Karpas-422 (cell line): ENCODE results near the gene ANKRD16. TPM values are rescaled to one million over a fixed set of nuclear protein-coding genes. Genes with fewer than 3 reads are reported as not detected.
"Not testable (repeated sequence)": the region's sequence is repeated elsewhere in the genome, so short reads cannot be mapped to it uniquely, and the experiment has no call there.

Experiments
- DNase-seq: peaks from one replicate; pipeline ENCODE4 v3.0.0-alpha.2; 2015
- H2AFZ ChIP-seq: fragments of 200-600 bp; sonication (generic); 2 replicates; pipeline ENCODE4 v1.6.1; 2014; ENCODE audit warnings: antibody characterized with exemption, low read length, mixed read lengths
- H3K27ac ChIP-seq: fragments of 200-600 bp; sonication (generic); 2 replicates; pipeline ENCODE4 v1.5.1; 2014; ENCODE audit warnings: mild to moderate bottlenecking, low read length, moderate library complexity
- H3K27me3 ChIP-seq: fragments of 200-600 bp; sonication (generic); 2 replicates; pipeline ENCODE4 v1.6.1; 2014; ENCODE audit warnings: low read length, mixed read lengths
- H3K36me3 ChIP-seq: fragments of 200-600 bp; sonication (generic); 2 replicates; pipeline ENCODE4 v1.6.1; 2014; ENCODE audit warnings: low read length, mixed read lengths; ENCODE audit not compliant: insufficient read depth
- H3K4me1 ChIP-seq: fragments of 200-600 bp; sonication (generic); 2 replicates; pipeline ENCODE4 v1.6.1; 2014; ENCODE audit warnings: mild to moderate bottlenecking, low read length, mixed read lengths
- H3K4me2 ChIP-seq: fragments of 200-600 bp; sonication (generic); 2 replicates; pipeline ENCODE4 v1.6.1; 2014; ENCODE audit warnings: low read length, low read depth, mild to moderate bottlenecking; ENCODE audit not compliant: poor library complexity, severe bottlenecking
- H3K4me3 ChIP-seq: fragments of 200-600 bp; sonication (generic); 2 replicates; pipeline ENCODE4 v1.5.1; 2014; ENCODE audit warnings: mild to moderate bottlenecking, antibody characterized with exemption, low read length, mixed read lengths
- H3K79me2 ChIP-seq: fragments of 200-600 bp; sonication (generic); 2 replicates; pipeline ENCODE4 v1.6.1; 2014; ENCODE audit warnings: mild to moderate bottlenecking, low read length, mixed read lengths
- H3K9ac ChIP-seq: fragments of 200-600 bp; sonication (generic); 2 replicates; pipeline ENCODE4 v1.6.0; 2014; ENCODE audit warnings: low read length
- H3K9me2 ChIP-seq: fragments of 200-600 bp; sonication (generic), shearing (Covaris generic); replicated peaks from 2 replicates; pipeline ENCODE4 v1.6.0; 2014; ENCODE audit warnings: mild to moderate bottlenecking, low read length, moderate library complexity; ENCODE audit not compliant: insufficient read depth
- H3K9me3 ChIP-seq: fragments of 300-700, 200-600 bp; sonication (generic); 2 replicates; pipeline ENCODE4 v1.6.1; 2014; ENCODE audit warnings: low read length, mixed read lengths
- H4K20me1 ChIP-seq: fragments of 200-600 bp; sonication (generic); 2 replicates; pipeline ENCODE4 v1.6.1; 2014; ENCODE audit warnings: mild to moderate bottlenecking, antibody characterized with exemption, low read length, low read depth; ENCODE audit not compliant: insufficient read depth
- total RNA-seq: library from RNA; depleted of rRNA; stranded (reverse); fragments of >200 nt; shearing (Covaris generic); gene quantifications from 2 replicates; pipeline ENCODE4 v1.2.3, GENCODE V29; 2014; ENCODE audit warnings: low replicate concordance

ANKRD16 gene
- total RNA-seq, 1 experiment from 2014 or later = 12.8 TPM

DNA sequence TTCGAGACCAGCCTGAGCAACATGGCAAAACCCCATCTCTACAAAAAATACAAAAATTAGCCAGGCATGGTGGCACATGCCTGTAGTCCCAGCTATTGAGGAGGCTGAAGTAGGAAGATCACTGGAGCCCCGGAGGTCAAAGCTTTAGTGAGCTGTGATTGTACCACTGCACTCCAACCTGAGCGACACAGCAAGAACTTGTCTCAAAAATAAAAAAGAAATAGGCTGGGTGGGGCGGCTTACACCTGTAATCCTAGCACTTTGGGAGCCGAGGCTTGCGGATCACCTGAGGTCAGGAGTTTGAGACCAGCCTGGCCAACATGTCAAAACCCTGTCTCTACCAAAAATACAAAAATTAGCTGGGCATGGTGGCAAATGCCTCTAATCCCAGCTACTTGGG, 63.2 kb downstream of the ANKRD16 start:
- not testable (repeated sequence) for H3K4me2 ChIP-seq, H3K36me3 ChIP-seq, H3K27ac ChIP-seq, H4K20me1 ChIP-seq, H3K9me3 ChIP-seq, H3K4me1 ChIP-seq, H3K9ac ChIP-seq, H2AFZ ChIP-seq, DNase-seq, H3K79me2 ChIP-seq, H3K4me3 ChIP-seq, H3K27me3 ChIP-seq, H3K9me2 ChIP-seq

DNA sequence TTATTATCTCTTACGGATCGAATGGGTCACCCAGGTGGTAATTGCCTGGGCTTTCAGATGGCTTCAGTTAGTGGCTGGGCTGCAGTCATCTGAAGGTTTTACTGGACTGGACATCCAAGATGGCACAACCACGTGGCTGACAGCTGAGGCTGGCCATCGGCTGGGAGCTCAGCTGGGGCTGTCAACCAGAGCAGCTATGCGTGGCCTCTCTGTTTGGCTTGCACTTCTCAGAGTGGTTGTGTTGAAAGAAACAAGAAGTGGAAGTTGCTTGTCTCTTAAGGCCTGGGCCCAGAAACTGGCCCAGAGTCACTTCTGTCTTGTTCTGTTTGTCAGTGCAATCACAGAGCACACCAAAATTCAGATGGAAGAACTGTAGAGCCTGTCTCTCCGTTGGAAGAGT, 70.8 kb downstream of the ANKRD16 start:
- H3K9me2 ChIP-seq = no peaks in the 10 kb centered on the region
- H3K27me3 ChIP-seq = no peaks in the 10 kb centered on the region
- no peak overlapping the region for H2AFZ ChIP-seq
- H3K9me3 ChIP-seq = no peaks in the 10 kb centered on the region
- no peak for DNase-seq
- H3K79me2 ChIP-seq = peaks cover 7% of the 10 kb centered on the region; the same call in 1 of the 2 replicates
- H3K36me3 ChIP-seq = no peaks in the 10 kb centered on the region
- H3K4me3 ChIP-seq = no peak overlapping the region
- H3K27ac ChIP-seq = no peak overlapping the region
- H3K4me2 ChIP-seq = no peak overlapping the region
- no peaks in the 10 kb centered on the region for H4K20me1 ChIP-seq
- H3K4me1 ChIP-seq = peaks cover 11% of the 10 kb centered on the region
- H3K9ac ChIP-seq = no peak overlapping the region

DNA sequence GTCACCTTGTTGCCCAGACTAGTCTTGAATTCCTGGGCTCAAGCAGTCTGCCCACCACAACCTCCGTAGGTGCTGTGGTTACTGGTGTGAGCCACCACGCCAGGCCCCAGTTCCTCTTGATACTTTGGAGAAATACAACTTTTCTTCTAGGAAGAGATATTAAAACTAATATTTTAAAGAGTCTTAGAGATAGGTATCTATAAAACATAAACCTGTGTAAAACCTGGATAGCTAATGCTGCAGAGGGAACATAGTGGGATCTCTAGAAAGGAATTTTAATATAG, 71.7 kb downstream of the ANKRD16 start:
- H3K4me3 ChIP-seq = no peak overlapping the region
- no peaks in the 10 kb centered on the region for H3K9me3 ChIP-seq
- no peaks in the 10 kb centered on the region for H4K20me1 ChIP-seq
- no peaks in the 10 kb centered on the region for H3K9me2 ChIP-seq
- no peak overlapping the region for H3K4me2 ChIP-seq
- no peak overlapping the region for H2AFZ ChIP-seq
- H3K27ac ChIP-seq = no peak overlapping the region
- no peak overlapping the region for H3K9ac ChIP-seq
- H3K4me1 ChIP-seq = peaks cover 12% of the 10 kb centered on the region
- H3K36me3 ChIP-seq = no peaks in the 10 kb centered on the region
- peaks cover 10% of the 10 kb centered on the region for H3K79me2 ChIP-seq
- no peak for DNase-seq
- no peaks in the 10 kb centered on the region for H3K27me3 ChIP-seq

DNA sequence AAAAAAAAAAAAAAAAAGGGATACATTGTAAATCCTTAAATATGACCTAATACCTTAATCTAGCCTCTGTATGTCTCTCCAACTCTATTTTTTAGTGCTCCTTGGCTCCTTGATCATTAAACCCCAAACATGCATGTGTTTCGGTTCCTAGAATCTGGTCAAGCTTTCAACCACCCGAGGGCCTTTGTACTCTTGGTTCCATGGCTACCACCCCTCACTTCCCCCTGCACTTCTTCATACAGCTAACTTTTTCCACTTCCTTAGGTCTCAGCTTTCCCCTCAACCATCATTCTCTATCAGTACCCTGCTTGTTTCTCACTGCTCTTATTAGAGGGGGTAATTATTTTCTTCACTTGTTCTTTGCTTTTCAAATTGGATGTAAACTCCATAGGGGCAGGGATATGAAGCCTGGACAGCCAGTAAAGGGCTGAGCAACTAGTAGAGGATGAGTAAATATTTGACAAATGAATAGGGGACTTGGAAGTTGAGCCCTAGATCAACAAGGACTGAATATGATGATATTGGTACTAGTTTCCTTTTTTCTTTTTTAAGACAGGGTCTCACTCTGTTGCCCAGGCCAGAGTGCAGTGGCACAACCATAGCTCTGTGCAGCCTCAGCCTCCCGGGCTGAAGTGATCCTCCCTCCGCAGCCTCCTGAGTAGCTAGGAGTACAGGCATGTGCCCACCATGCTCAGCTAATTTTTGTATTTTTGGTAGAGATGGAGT, 72.2 kb downstream of the ANKRD16 start:
- Histone ChIP-seq H3K27me3 (no peaks in the 10 kb centered on the region), H2AFZ (no peak overlapping the region), H3K9me3 (no peaks in the 10 kb centered on the region), H3K9me2 (no peaks in the 10 kb centered on the region), H3K36me3 (no peaks in the 10 kb centered on the region), H3K4me2 (no peak overlapping the region), H3K79me2 (peaks cover 15% of the 10 kb centered on the region), H4K20me1 (peaks cover 2% of the 10 kb centered on the region; the same call in 1 of the 2 replicates), H3K4me1 (peaks cover 12% of the 10 kb centered on the region), H3K9ac (no peak overlapping the region), H3K27ac (no peak overlapping the region), H3K4me3 (no peak overlapping the region)
- no peak for DNase-seq

DNA sequence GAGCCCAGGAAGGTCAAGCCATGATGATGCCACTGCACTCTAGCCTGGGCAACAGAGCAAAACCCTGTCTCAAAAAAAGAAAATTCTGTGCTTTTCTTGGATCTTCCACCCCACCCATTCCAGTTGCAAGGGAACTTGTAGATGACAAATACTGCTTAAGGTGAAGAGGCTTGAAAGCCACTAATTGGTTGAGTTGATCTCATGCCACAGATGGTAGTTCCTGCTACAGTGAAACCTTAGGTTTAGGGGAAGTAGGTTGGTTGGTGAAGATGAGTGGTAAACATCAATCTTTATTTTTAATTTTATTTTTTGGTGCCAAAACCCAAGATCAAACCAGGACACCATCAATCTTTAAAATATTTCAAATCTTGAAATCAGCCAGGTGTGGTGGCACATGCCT, 73.5 kb downstream of the ANKRD16 start:
- Histone ChIP-seq H3K4me1 (peaks cover 19% of the 10 kb centered on the region), H3K79me2 (peaks cover 28% of the 10 kb centered on the region), H3K4me2 (no peak overlapping the region), H3K36me3 (no peaks in the 10 kb centered on the region), H4K20me1 (peaks cover 13% of the 10 kb centered on the region; the same call in 1 of the 2 replicates), H3K9ac (no peak overlapping the region), H3K27me3 (no peaks in the 10 kb centered on the region), H2AFZ (no peak overlapping the region), H3K4me3 (no peak overlapping the region), H3K9me3 (no peaks in the 10 kb centered on the region), H3K27ac (no peak overlapping the region), H3K9me2 (no peaks in the 10 kb centered on the region)
- peak; percentile 53 for DNase-seq

DNA sequence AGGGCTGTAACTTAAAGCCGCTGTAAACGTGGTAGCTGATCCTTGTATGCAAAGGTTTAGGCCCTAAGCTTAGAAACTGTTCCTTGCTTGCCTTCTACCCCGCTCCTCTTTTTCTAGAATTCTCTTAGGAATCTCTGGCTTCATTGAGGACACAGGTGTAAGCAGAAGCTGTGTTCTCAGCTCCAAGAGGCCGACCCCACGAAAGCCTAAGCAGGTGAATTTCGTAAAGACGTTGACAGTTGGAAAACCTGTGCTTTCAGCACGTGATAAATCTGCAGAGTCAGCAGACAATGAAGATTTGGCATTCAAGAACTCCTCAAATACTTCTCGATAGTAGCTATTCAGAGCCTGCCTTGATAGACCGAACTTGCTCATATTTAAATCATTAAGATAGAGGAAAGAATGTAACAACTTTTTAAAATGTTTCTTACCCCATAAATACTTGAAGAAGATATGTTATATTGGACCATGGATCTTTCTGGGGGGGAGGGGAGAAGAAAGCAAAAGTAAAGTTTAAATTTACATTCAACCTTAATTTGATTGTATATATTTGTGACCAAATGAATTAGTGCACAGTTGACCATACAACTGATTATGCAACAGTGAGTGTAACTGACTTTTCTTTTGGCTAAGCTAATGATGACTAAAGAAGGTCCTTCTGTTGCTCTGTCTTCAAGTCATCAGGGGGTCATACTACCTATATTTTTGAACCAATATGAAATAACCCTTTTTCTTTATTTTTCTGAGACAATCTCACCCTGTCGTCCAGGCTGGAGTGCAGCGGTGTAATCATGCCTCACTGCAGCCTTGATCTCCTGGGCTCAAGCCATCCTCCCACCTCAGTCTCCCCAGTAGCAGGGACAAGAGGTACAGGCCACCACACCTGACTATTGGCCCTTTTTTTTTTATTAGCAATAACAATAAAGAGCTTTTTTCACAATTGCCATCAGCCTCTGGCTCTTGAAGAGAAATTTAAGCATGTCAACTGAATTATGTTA, 75.3 kb downstream of the ANKRD16 start:
- Histone ChIP-seq H3K36me3 (peaks cover 10% of the 10 kb centered on the region; the same call in 1 of the 2 replicates), H3K4me1 (peaks cover 37% of the 10 kb centered on the region), H3K9ac (peak overlapping the region; percentile 91), H4K20me1 (peaks cover 31% of the 10 kb centered on the region; the same call in 1 of the 2 replicates), H3K9me2 (no peaks in the 10 kb centered on the region), H3K4me3 (peak overlapping the region; percentile 86), H3K79me2 (peaks cover 46% of the 10 kb centered on the region), H3K4me2 (peak overlapping the region; percentile 99), H3K27ac (peak overlapping the region; percentile 68), H3K27me3 (no peaks in the 10 kb centered on the region), H3K9me3 (no peaks in the 10 kb centered on the region), H2AFZ (no peak overlapping the region)
- peak; percentile 70 for DNase-seq

DNA sequence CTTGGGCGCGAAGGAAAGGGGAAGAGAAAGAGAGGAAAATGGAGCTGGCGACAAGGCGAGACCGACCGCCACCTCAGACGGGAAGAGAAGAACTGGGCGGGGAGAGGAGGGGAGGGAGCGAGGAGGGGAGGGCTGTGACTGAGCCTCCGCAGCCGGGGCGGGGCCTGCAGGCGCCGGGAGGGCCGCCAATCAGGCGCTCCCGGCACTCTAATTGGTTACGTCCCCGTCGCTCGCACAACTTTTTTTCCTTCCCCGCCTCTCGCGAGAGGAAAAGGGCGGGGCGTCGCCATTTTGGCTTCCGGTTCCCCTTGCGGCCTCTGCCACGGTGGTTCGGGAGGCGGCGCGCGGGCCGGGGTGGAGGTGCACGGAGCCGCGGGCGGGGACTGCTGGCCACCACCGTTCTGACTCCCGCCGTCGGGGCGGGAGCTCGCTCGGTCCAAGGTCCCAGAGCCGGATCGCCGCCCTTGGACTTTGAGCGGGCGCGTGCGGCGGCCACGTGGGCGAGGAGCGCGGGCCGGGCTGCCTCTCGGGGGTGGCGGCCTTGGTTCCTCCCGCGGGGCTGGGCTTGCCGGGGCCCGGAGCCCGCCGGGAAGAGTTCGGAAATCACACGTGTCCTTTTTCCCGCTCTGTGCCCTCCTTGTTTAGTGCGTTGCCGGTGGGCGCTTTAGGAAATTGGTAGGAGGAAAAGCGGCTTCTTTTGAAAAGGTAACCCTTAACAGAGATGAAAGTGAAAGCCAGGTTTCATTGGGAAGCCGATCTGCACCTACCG, 76.2 kb downstream of the ANKRD16 start, which contains the start of gene GDI2:
GDI2 (minus strand) TSS at position 94 of the 769 bp plus-strand sequence. CDS start 176 bp downstream, outside the sequence.
- peaks cover 33% of the 10 kb centered on the region; the same call in 1 of the 2 replicates for H4K20me1 ChIP-seq
- peak within 1 kb of the TSS; percentile 99 for H3K9ac ChIP-seq
- H3K79me2 ChIP-seq = peaks cover 54% of the 10 kb centered on the region
- peak within 1 kb of the TSS; percentile 78 for H3K27ac ChIP-seq
- H2AFZ ChIP-seq = no peak within 1 kb of the TSS
- peak; percentile 99 for DNase-seq
- H3K27me3 ChIP-seq = no peaks in the 10 kb centered on the region
- H3K4me3 ChIP-seq = peak within 1 kb of the TSS; percentile 86
- H3K4me1 ChIP-seq = peaks cover 44% of the 10 kb centered on the region
- peaks cover 16% of the 10 kb centered on the region; the same call in 1 of the 2 replicates for H3K36me3 ChIP-seq
- peak within 1 kb of the TSS; percentile 99 for H3K4me2 ChIP-seq
- no peaks in the 10 kb centered on the region for H3K9me3 ChIP-seq
- no peaks in the 10 kb centered on the region for H3K9me2 ChIP-seq
